ENCODE measurements around the gene GFER.

Gene GFER

DNA sequence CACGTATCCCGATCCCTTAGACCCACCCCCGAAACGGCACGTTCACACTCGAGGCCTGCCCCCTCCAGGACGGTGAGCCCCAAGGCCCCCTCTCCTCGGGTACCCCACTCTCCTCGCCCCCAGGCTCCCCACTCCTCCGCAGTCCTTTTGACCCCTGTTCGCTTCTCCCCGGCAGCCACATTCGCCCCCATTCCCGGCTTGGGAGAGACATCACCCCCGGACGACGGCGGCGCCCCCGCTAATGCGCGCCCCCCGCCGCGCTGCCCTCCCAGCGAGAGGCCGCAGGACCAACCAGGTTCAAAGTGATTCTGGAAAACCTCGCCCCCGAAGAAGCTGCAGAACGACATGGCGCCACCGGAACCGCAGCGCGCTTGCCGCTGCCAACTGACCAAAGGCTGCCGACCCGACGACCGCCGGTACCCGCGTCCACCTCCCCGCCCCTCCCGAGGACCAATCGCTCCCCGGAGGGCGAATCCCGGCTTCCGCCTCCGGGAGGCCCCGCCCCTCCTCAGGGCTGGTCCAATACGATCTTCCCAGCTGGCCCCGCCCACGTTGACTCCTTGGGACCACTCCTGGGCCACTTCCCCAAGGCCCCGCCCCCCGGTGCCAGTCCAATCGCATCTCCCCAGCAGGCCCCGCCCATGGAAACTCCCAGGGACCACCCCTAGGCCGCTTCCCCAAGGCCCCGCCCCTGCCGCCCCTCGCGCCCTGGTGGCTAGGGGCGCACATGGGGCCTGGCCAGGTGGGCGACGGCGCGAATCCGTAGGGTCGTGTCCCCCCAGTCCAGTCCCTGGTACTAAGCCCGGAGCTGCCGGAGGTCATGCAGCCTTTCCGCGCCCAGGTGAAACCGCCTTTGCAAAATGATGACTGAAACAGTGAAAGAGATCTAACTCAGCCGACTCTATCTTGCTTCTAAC, 40.9 kb upstream of the GFER start, which contains the start of gene MSRB1 (continued):
- TF ChIP-seq ZBTB10 (tag by site-specific recombination; IDR thresholded peaks at IDR 0.05) (peak; percentile 72), ZNF24 (tag by site-specific recombination; IDR thresholded peaks at IDR 0.05) (0 out of 2 replicates have a peak, but pooled peaks have one; percentile 44), PRDM1 (tag by site-specific recombination; IDR thresholded peaks at IDR 0.05) (no peak), ZBTB8A (tag by site-specific recombination; IDR thresholded peaks at IDR 0.05) (peak; percentile 96), ZNF157 (tag by site-specific recombination; IDR thresholded peaks at IDR 0.05) (no peak; the same call in 1 of the 2 replicates), KLF16 (tag by site-specific recombination; IDR thresholded peaks at IDR 0.05) (peak; percentile 81; the same call in 1 of the 2 replicates), ZNF394 (tag by site-specific recombination; IDR thresholded peaks at IDR 0.05; ENCODE audit: borderline replicate concordance) (no peak), ZNF2 (tag by site-specific recombination; IDR thresholded peaks at IDR 0.05) (peak; percentile 63; the same call in 1 of the 2 replicates), ZNF558 (tag by site-specific recombination; IDR thresholded peaks at IDR 0.05) (no peak), ZNF266 (tag by site-specific recombination; IDR thresholded peaks at IDR 0.05; ENCODE audit: low read depth) (no peak), ZNF76 (tag by site-specific recombination; IDR thresholded peaks at IDR 0.05; ENCODE audit: borderline replicate concordance, low read depth) (peak; percentile 57; the same call in 1 of the 2 replicates), ZNF341 (tag by site-specific recombination; IDR thresholded peaks at IDR 0.05; ENCODE audit: low read depth) (peak; percentile 83), ZNF777 (tag by site-specific recombination; IDR thresholded peaks at IDR 0.05; ENCODE audit: borderline replicate concordance) (peak; percentile 87), ZFHX2 (tag by site-specific recombination; conservative IDR thresholded peaks at IDR 0.05) (peak; percentile 87), ZNF10 (tag by site-specific recombination; IDR thresholded peaks at IDR 0.05) (no peak), ZEB2 (tag by site-specific recombination; IDR thresholded peaks at IDR 0.05) (peak; percentile 85), AEBP2 (tag by site-specific recombination; IDR thresholded peaks at IDR 0.05; ENCODE audit: borderline replicate concordance) (no peak), ZNF133 (tag by site-specific recombination; IDR thresholded peaks at IDR 0.05) (no peak), ZNF169 (tag by site-specific recombination; IDR thresholded peaks at IDR 0.05) (no peak), BCL11B (tag by site-specific recombination; IDR thresholded peaks at IDR 0.05; ENCODE audit: low read depth) (peak; percentile 97), ZSCAN18 (tag by site-specific recombination; IDR thresholded peaks at IDR 0.05) (no peak)
- TF ChIP-seq, protein P1, sequence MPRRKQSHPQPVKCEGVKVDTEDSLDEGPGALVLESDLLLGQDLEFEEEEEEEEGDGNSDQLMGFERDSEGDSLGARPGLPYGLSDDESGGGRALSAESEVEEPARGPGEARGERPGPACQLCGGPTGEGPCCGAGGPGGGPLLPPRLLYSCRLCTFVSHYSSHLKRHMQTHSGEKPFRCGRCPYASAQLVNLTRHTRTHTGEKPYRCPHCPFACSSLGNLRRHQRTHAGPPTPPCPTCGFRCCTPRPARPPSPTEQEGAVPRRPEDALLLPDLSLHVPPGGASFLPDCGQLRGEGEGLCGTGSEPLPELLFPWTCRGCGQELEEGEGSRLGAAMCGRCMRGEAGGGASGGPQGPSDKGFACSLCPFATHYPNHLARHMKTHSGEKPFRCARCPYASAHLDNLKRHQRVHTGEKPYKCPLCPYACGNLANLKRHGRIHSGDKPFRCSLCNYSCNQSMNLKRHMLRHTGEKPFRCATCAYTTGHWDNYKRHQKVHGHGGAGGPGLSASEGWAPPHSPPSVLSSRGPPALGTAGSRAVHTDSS (tag by site-specific recombination; IDR thresholded peaks at IDR 0.05): no peak
- TF ChIP-seq, protein P2, sequence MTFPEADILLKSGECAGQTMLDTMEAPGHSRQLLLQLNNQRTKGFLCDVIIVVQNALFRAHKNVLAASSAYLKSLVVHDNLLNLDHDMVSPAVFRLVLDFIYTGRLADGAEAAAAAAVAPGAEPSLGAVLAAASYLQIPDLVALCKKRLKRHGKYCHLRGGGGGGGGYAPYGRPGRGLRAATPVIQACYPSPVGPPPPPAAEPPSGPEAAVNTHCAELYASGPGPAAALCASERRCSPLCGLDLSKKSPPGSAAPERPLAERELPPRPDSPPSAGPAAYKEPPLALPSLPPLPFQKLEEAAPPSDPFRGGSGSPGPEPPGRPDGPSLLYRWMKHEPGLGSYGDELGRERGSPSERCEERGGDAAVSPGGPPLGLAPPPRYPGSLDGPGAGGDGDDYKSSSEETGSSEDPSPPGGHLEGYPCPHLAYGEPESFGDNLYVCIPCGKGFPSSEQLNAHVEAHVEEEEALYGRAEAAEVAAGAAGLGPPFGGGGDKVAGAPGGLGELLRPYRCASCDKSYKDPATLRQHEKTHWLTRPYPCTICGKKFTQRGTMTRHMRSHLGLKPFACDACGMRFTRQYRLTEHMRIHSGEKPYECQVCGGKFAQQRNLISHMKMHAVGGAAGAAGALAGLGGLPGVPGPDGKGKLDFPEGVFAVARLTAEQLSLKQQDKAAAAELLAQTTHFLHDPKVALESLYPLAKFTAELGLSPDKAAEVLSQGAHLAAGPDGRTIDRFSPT (tag by site-specific recombination; IDR thresholded peaks at IDR 0.05): peak; percentile 96
- TF ChIP-seq, protein P3, sequence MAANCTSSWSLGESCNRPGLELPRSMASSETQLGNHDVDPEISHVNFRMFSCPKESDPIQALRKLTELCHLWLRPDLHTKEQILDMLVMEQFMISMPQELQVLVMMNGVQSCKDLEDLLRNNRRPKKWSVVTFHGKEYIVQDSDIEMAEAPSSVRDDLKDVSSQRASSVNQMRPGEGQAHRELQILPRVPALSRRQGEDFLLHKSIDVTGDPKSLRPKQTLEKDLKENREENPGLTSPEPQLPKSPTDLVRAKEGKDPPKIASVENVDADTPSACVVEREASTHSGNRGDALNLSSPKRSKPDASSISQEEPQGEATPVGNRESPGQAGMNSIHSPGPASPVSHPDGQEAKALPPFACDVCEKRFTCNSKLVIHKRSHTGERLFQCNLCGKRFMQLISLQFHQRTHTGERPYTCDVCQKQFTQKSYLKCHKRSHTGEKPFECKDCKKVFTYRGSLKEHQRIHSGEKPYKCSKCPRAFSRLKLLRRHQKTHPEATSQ (tag by site-specific recombination; IDR thresholded peaks at IDR 0.05): 0 out of 2 replicates have a peak, but pooled peaks have one; percentile 84
- TF ChIP-seq, protein P4, sequence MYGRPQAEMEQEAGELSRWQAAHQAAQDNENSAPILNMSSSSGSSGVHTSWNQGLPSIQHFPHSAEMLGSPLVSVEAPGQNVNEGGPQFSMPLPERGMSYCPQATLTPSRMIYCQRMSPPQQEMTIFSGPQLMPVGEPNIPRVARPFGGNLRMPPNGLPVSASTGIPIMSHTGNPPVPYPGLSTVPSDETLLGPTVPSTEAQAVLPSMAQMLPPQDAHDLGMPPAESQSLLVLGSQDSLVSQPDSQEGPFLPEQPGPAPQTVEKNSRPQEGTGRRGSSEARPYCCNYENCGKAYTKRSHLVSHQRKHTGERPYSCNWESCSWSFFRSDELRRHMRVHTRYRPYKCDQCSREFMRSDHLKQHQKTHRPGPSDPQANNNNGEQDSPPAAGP (tag by site-specific recombination; IDR thresholded peaks at IDR 0.05): peak; percentile 57; the same call in 1 of the 2 replicates
